NAMALWA (cell line): Measurements from ENCODE around the gene C1QB.

Experiments used
- DNase-seq: peaks from one replicate; pipeline ENCODE4 v3.0.0-alpha.2; 2015; ENCODE audit warnings: low spot score

Gene C1QB, protein sequence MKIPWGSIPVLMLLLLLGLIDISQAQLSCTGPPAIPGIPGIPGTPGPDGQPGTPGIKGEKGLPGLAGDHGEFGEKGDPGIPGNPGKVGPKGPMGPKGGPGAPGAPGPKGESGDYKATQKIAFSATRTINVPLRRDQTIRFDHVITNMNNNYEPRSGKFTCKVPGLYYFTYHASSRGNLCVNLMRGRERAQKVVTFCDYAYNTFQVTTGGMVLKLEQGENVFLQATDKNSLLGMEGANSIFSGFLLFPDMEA

DNA sequence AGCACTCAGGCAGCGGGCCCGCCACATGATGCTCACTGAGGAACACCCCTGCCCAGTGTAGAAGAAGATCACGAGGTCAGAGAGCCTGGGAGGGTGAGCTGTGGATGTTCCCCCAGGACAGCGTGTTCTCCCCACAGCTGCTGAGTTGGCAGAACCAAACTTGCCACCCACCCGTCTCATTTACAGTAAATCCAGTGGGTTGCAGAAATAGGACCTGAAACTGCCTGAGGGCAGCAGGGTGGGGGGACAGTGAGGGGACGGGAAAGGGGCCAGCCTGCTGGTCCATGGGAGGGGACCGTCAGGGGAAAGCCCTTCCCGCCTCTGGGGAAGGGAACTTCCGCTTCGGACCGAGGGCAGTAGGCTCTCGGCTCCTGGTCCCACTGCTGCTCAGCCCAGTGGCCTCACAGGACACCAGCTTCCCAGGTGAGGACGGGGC lies at the start of gene C1QB:
Gene C1QB, plus strand, starts transcription at position 356 of the 436 bp plus-strand sequence. CDS start 6,227 bp downstream, outside the sequence.
- no peak for DNase-seq

DNA sequence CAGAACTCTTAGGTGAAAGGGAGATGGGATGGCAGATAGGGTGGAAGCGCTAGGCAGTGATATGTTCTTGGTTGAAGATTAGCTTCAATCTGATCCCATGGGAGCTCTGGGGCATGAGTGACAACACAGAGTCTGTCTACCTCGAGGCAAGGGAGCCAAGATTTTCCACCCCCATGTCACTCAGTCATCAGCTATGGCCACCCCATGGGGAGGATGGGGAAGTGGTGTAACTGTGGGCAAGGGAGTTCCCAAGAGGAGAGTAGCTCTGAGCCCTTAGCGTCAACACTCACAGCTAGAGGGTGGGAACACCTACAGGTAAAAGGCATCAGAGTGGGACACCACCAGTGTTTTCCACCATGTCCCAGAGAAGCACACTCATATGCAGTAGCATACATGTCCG lies 46.9 kb upstream of the C1QB start:
- no peak for DNase-seq

DNA sequence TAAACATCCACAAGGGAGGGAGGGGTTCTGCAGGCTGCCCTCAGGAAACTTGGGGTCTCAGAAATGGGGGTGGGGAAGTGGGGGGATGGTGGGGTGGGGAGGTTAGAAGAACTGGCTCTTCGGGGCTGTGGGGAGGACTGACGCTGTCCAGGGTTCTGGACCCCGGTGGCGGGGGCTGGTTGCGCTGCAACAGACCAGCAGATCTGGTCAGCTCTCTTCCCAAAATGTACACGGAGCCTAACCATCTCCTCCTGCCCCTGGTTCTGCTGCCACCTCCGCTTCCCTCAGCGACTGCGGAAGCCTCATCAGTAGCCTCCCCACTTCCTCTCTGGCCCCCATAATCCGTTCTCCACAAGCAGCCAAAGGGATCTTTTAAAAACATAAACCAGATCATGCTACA lies 45.9 kb upstream of the C1QB start:
- no peak for DNase-seq

- no peak for DNase-seq
Observed at GRCh38 chr1:22608361-22608760, 44.7 kb upstream of the C1QB start.

DNA sequence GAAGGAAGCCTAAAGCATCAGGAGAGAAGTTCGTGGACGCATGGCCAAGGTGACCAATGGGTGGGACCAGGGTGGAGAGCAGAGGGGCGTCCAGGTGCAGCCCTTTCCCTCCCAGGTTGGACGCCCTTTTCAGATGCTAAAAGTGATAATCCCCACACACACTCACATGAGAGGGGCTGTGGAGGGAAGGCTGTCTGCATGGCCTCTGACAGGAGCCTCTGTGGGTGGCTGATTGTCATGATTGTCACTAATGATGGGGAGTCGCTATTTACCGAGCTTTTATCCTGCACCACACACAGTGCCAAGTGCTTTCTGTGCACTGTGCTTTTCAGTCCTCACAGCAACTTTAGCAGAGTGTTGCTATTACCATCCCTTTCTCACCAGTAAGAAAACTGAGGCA lies 43.7 kb upstream of the C1QB start:
- no peak for DNase-seq

- DNase-seq: peak; percentile 32
Observed at GRCh38 chr1:22611530-22611947, 41.5 kb upstream of the C1QB start.

- DNase-seq: no peak
Observed at GRCh38 chr1:22612671-22613571, 40.1 kb upstream of the C1QB start.

DNA sequence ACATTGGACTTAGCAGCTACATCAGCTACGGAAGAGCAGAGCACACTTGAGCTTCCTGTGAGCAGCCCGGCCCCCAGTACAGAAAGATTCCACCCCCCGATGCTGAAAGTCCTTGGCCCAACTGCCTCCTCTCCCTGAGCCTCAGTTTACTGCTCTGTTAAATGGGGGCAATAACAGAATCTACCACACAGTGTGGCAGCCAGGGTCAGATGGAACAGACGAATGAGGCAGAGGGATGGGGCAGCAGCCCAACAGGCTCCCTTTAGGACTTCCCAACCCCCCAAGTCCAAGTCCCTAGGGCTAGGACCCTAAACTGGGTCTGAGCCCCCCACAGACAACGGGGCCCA lies 39.5 kb upstream of the C1QB start:
- DNase-seq: no peak

GRCh38 chr1:22613951-22614350 lies 39.1 kb upstream of the C1QB start:
- DNase-seq: no peak

DNA sequence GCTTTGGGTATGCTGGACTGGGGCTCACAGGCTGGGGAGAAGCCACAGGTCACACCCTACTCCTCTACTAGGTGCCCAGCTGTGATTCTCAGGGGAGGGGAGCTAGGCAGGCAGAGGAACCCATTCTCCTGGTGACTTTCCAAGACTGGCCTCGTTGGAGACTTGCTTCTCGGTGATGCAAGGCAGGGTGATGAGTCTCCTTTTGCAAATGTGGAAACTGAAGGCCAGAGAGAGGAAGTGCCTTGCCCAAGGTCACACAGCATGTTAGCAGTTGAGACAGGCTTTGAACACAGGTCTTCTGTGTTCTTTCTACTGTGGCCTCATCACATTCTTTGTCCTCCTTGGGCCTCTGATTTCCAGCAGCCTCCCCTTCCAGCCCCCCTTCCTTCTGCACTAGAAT lies 37.1 kb upstream of the C1QB start:
- no peak for DNase-seq

- DNase-seq: no peak
Observed at GRCh38 chr1:22616571-22616970, 36.5 kb upstream of the C1QB start.

DNA sequence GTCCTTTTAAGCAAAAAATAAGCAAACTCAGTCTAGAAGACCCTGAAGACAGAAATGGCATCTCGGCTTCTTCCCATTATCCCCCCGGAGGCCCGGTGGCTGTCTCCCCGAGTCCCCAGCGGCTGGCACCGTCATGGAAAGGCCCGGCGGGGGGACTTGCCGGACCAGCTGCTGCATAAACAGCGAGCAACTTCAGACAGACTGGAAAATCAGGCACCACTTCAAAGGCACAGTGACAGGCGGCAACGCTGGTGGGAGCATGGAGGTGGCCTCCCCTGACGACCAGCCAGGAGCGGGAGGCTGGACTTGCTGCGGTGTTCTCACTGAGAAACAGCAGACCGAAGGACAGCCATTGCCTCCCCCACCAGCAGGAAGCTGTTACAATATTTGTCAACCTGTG lies 35.0 kb upstream of the C1QB start:
- no peak for DNase-seq

GRCh38 chr1:22619252-22619651 lies 33.8 kb upstream of the C1QB start:
- DNase-seq: no peak

DNA sequence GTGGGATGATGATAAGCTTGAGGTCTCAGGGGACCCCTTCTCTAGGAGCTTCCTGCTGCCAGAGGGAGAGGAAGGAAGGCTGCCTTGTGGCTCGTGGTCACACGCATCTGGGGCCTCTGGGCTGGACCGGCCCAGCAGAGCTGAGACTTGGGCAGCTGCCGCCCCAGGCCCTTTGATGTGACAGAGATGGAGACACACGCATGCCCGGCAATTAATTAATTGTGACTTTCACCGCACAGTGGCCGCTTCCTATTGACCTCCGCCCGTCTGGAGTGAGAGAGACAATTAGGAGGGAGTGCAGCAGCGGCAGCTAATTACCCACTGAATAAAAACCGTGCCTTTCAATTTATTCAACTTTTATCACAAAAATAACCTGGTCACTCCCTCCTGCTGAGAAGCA lies 33.2 kb upstream of the C1QB start:
- no peak for DNase-seq

GRCh38 chr1:22621761-22622160 lies 31.3 kb upstream of the C1QB start:
- DNase-seq: no peak

DNA sequence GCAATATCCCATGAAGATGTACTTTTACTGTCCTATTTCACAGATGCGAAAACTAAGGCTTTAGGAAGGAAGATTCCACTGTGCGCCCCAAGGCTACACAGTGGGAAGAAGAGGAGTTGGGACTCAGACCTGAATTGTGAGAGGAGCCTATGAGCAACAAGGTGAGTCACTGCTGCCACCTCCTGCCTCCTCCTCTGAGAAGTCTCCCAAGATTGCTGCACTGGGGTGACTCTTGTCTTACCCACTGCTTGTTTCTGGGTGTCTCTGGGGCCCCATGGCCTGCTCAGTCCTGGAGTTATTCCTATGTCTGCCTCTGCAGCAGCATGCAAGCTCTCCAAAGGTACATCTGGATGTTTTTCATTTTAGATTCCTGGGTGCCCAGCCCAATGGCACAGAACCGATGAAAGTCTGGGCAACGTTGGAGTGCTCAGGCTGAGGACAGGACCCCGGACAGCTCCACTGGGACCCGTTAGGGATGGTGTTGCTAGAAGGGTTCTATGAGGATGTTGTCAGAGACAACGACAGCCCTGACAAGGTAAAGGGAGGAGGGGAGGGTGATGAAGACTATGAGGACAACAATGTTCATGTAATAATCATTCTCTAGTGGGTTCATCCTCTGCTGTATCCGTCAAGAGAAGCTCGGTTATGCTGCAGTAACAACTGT lies 27.6 kb upstream of the C1QB start:
- no peak for DNase-seq

DNA sequence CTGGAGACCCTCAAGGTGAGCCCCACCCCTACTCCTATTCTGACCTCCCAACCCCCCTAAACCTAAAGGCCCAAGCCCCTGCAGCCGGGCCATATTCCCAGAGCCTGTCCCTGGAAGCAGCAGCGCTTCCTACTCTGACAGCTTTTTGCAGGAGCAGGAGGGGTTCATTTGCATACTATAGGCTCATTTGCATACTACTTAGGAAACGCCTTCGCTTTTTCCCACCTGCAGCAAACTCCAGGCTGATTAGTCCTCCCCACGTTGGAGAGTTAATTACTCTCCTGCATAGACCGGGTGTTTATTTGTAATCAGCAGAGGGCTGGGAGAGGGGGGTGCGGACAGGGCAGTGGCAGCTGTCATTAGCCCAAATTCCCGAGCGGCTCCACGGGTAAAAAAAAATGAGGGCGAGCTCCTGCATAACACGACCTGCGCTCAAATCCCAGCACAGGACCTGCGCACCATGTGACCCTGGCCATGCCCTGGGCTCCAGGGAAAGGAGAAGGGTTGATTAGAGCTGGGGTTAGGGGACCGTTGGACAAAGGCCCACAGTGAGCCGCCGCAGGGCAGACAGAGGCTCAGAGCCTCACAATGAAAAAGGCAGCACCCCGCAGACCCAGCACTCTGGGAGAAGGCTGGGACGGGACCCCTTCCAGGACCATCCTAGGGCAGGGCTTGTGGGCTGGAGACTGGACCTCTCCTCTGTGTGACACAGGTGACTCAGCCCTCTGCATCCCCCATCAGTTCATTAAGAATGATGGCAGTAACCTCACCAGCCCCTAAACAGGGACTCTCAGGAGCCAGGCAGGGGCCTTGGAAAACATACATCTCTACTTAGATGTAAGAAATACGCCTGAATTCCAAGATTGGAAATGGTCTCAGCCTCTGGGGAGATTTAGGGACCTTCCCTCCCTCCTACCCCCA lies 26.5 kb upstream of the C1QB start:
- no peak for DNase-seq

GRCh38 chr1:22627331-22627730 lies 25.7 kb upstream of the C1QB start:
- no peak for DNase-seq

DNA sequence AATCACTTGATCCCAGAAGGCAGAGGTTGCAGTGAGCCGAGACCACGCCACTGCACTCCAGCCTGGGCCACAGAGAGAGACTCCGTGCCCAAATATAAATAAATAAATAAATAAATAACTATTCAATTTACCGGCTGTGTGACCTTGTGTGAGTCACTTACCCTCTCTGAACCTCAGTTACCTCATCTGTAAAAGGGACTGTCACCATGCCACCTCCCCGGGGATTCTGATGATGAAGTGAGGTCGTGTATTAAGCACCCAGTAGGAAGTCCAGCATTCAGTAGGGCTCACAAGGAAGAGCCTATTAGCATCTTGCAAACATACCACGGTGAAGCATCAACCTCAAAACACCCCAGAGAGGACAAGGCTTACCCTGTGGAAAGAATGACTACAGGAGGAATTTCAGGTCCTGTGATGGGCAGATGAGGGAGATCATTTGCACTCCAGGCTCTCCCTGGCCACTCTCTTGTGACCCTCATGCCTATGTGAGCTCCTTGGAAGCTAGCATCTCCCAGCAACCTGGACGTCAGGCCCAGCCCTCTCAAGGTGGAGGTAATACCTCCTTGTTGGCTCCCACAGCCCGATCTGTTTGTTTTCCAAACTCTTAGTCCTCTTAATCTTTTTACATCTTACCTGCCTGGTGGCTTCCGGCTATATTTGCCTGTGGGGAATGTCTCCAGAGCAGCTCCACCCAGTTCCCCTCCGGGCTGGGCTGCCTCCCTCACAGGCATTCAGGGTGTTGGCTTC lies 24.2 kb upstream of the C1QB start:
- DNase-seq: no peak

- DNase-seq: no peak
Observed at GRCh38 chr1:22629886-22630285, 23.1 kb upstream of the C1QB start.
